Stimulated activated CD8-positive, alpha-beta memory T cell treated with anti-CD3 and anti-CD28 coated beads, Interleukin-4, amount 100 ng/mL, for 1 hour (primary cell): ENCODE results near the gene QKI.
"Not testable (repeated sequence)": the region's sequence is repeated elsewhere in the genome, so short reads cannot be mapped to it uniquely, and the experiment has no call there.

Experiments used
- DNase-seq, 2 donors: peaks; one replicate each; pipeline ENCODE4 v3.0.0-alpha.2; 2020; ENCODE audit warnings: low read depth in 2 of 2, low spot score in 1 of 2

Gene QKI

GRCh38 chr6:163414117-163414945 is at the start of gene QKI:
Gene QKI, plus strand, starts transcription at chr6:163414718. Its CDS starts 476 bp downstream, at chr6:163415194.
- peak; percentile 48 to 68 for DNase-seq

GRCh38 chr6:163366288-163366687 is 48.2 kb upstream of the QKI start:
- DNase-seq, result no peak

GRCh38 chr6:163367497-163368183 is 46.9 kb upstream of the QKI start:
- DNase-seq, result no peak

GRCh38 chr6:163369141-163369540 is 45.4 kb upstream of the QKI start:
- no peak for DNase-seq

- DNase-seq, result no peak
Measured at GRCh38 chr6:163369628-163370365, 44.7 kb upstream of the QKI start.

GRCh38 chr6:163370464-163371117 is 43.9 kb upstream of the QKI start:
- no peak for DNase-seq

- DNase-seq, result no peak
Measured at GRCh38 chr6:163371129-163371528, 43.4 kb upstream of the QKI start.

GRCh38 chr6:163373240-163373639 is 41.3 kb upstream of the QKI start:
- no peak for DNase-seq

GRCh38 chr6:163375361-163375760 is 39.2 kb upstream of the QKI start:
- no peak for DNase-seq

GRCh38 chr6:163376187-163376586 is 38.3 kb upstream of the QKI start:
- DNase-seq, result no peak

GRCh38 chr6:163377561-163377960 is 37.0 kb upstream of the QKI start:
- no peak for DNase-seq

GRCh38 chr6:163380216-163380615 is 34.3 kb upstream of the QKI start:
- no peak for DNase-seq

- no peak for DNase-seq
Measured at GRCh38 chr6:163381118-163381756, 33.3 kb upstream of the QKI start.

- DNase-seq, result not testable (repeated sequence)
Measured at GRCh38 chr6:163383396-163383795, 31.1 kb upstream of the QKI start.

- DNase-seq, result no peak
Measured at GRCh38 chr6:163383912-163384311, 30.6 kb upstream of the QKI start.

- DNase-seq, result no peak
Measured at GRCh38 chr6:163384510-163384909, 30.0 kb upstream of the QKI start.

GRCh38 chr6:163385503-163385902 is 29.0 kb upstream of the QKI start:
- DNase-seq, result not testable (repeated sequence)

- DNase-seq, result no peak
Measured at GRCh38 chr6:163386329-163386908, 28.1 kb upstream of the QKI start.

GRCh38 chr6:163387317-163387716 is 27.2 kb upstream of the QKI start:
- DNase-seq, result no peak

- DNase-seq, result no peak
Measured at GRCh38 chr6:163389354-163389753, 25.2 kb upstream of the QKI start.
